Activated naive CD4-positive, alpha-beta T cell treated with Interleukin-2 at 50 U/mL for 16 hours (primary cell): ENCODE results near the gene HOMER1.
"Not testable (repeated sequence)": the region's sequence is repeated elsewhere in the genome, so short reads cannot be mapped to it uniquely, and the experiment has no call there.

Experiments
- DNase-seq: peaks from one replicate; pipeline ENCODE4 v3.0.0-alpha.2; 2020

The HOMER1 gene

DNA sequence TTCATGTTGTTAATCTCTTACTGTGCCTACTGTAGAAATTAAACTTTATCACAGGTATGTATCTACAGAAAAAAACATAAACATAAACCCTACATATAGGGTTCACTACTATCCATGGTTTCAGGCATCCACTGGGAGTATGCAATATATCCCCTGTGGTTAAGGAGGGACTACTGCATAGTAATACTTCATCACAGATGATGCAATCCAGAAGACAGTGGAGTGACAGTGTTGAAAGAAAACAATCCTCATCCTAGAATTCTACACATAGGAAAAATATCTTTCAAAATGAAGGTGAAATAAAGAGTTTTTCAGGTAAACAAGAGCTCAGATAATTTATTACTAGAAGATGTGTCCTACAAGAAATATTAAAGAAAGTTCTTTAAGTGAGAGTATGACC, 105.9 kb downstream of the HOMER1 start:
- no peak for DNase-seq

DNA sequence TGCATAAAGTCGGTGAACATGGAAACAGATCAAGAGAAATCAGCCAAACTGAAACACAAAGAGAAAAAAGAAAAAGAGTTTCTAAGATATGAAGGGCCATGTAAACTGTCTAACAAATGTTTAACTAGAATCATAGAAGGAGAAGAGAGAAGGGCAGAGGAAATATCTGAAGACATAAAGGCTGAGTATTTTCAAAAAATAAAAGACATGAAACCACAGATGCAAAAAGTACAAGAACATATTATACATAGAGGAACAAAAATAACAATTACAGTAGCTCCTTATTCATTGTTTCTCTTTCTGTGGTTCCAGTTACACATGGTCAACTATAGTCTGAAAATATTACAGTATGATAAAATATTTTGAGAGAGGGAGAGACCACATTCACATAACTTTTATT, 106.3 kb downstream of the HOMER1 start:
- no peak for DNase-seq

DNA sequence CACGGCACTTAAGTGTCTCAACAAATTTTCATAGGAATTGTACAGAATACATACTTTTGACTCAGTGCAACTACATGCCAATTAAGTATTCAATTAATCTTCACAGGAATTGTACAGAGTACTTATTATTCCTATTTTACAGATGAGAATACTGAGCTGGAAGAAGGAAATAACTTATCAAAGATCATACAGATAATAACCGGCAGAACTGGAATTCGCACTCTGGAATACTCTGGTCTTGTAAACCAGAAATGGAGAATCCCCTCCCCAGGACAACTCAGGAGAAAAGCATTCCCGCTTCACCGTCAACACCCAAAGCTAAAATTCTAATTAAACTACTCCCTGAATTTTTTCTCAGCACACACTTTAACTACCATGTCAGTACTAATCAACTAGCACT, 112.7 kb downstream of the HOMER1 start:
- no peak for DNase-seq

DNA sequence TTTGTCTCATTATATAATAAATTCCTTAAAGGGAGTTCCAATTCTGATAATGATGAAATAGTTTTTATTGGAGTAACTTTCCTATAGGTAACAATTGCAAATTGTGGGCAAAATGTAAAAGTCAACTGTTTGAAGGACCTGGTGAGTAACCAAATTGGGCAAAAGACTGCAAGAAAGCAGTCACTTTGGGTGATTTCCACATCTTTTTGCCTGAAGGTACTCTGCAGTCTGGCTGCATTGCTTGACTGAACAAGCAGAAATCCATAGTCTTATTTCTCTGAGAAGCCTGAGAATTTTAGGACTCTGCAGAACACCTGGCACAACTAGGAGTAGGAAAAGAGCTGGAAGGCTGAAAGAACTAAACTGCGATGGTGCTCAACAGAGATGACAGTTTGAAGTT, 114.9 kb downstream of the HOMER1 start:
- no peak for DNase-seq

DNA sequence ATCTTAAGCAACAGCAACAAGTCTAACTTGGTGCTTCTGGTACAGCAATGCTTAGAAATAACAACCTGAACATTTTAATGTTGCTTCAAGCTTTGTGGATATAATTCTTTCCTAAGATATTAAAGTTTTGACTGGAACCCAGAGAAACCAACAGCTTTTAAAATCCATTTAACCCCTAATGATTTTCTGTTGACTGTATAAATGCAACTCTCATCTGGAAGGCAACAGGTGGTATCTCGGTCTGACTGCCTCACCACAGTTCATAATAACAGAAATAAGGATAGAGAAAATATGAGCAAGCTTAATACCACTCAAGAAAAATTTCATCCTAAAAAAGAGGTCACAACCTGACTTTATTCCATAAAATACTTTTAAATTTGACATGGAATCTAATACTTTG, 116.9 kb downstream of the HOMER1 start:
- DNase-seq: no peak

DNA sequence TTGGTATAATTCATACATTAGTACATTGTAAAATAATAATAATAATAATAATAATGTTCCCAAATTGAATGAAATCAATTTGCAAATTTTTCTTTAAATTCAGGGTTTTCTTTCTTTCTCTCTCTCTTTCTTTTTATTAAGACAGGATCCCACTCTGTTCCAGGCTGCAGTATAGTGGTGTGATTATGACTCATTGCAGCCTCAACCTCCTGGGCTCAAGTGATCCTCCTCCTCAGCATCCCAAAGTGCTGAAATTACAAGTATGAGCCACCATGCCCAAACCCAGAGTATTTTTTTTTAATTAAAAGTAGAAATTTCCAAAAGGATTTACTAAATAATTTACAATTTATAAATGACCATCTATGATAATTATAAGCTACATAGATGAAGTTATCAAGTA, 117.7 kb downstream of the HOMER1 start:
- DNase-seq: no peak

DNA sequence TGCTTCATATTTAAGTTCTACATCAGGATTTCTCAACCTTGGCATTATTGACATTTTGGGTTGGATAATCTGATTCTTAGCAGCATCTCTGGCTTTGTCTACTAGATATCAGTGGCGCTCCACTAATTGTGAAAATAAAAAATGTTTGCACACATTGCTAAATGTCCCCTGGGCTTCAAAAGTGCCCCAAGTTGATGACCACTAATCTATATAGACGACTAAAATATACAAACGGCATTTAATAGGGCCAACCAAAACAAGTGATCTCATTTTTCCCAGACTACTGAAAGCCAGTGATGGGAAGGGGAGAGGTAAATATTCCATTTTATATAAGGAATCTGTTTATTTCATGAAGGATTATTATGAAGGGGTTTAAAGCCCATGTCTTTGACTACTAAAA, 118.6 kb downstream of the HOMER1 start:
- no peak for DNase-seq

DNA sequence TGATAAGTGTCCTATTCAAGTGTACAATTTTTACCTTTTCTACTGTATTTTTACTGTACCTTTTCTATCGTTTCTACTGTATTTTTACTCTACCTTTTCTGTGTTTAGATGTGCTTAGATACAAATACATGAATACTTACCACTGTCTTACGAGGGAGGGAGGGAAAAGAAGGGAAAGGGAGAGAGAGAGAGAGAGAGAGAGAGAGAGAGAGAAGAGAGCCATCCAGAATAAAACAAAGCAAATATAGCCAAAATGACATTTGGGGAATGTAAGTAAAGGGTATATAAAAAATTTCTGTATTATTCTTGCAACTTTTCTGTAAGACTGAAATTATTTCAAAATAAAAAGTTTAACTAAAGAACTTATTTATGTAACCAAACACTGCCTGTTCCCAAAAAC, 121.2 kb downstream of the HOMER1 start:
- no peak for DNase-seq

DNA sequence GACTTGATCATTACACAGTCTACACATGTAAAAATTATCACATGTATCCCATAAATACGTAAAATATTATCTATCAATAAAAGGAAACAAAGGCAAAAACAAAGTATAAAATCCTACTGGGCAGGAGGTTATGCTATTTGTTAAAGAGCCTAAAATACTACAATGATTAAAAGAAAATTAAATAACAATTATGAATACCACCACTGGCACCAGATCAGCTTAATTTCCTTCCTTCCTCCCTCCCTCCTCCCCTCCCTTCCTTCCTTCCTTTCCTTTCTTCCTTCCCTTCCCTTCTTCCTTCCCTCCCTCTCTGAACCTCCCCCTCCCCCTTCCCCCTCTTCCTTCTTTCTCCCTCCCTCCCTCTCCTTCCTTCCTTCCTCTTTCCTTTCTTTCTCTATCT, 127.3 kb downstream of the HOMER1 start:
- no peak for DNase-seq

DNA sequence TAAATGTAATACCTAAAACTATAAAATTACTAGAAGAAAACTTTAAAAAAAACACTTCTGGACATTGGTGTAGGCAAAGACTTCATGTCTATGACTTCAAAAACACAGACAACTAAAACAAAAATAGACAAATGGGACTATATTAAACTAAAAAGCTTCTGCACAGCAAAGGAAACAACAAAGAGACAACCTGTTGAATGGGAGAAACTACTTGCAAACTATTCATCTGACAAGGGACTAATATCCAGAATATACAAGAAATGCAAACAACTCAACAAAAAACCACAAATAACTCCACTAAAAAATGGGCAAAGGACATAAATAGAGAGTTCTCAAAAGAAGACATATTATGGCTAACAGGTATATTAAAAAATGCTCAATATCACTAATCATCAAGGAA, 128.8 kb downstream of the HOMER1 start:
- not testable (repeated sequence) for DNase-seq

DNA sequence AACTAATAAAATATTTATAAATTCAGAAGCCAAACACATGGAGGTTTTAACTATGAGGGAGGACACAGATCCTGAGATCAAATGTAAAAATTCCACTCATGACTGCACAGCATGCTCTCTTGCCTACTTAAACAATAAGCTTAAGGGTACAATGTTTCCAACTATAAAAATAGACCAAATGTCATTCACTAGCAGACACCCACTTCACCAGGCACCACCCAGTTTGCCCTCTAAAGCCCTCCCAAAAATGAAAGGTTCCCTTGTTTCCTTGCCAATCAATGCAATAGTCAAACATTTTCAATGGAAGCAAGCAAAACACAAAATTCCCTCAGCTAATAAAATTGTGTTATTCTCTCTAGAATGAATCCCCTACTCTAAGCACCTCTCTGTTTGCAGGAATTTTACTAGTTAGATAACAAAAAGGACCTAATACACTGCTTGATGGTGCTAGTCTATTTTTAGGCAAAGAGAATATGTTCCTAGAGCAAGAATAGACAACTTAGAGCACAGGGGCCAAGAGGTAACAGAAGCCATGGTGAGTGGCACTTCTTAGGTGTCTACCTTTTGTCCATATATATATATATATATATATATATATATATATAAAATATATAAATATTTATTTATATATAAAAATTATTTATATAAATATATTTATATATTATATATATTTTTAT, 135.3 kb downstream of the HOMER1 start:
- DNase-seq: no peak

DNA sequence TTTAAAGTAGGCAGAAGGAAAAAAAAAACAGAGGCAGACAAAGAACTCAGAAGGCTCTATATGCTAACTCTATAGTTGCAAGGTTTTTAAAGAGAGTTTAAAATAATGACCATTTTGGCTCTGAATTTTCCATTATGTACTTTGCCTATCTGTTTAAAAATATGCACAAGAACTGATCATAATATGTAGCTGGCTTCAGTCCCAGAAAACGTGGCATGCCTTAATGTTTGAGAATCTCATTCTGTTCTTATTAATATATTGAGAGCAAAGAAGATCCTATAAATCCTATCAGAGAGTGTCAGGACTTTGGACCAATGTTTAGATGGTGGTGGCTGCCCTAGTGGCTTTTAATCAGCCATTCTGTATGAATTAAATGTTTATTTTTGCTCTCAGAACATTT, 156.5 kb downstream of the HOMER1 start:
- DNase-seq: no peak

DNA sequence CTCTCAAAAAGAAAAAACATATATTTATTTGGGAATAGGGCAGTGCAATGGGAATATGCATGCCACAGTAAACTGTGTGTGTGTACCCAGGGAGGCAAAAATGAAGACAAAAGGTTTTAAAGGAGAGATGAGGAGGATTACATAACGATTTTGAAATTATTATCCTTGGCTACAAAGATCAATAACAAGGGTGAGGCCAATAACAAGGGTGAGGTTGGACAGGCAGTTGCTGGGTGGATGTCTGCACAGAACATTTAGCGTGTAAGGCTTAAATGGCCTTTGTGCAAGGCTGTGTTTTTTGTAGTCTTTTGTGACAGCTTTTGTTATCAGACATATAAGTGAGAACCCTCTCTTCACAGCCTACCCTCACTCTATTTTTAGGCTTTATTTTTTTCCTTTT, 164.1 kb downstream of the HOMER1 start:
- no peak for DNase-seq

DNA sequence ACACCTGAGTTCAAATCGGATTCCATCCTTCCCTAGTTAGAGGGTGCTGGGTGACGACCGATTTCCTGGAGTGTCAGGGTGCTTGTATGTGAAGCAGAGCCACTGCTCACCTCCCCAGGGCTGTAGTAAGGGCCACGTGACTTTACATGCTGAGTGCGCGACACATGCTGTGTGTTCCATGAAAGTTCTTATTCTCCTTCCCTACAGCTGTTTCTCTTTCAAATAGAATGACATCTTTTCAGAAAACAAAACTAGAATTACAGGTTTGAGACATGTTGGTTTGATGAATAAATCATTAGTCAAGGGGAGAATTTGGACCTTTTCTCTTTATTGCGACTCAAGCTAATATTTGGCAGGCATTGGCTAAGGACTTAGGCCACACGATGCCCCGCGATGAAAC, 164.9 kb downstream of the HOMER1 start:
- no peak for DNase-seq

DNA sequence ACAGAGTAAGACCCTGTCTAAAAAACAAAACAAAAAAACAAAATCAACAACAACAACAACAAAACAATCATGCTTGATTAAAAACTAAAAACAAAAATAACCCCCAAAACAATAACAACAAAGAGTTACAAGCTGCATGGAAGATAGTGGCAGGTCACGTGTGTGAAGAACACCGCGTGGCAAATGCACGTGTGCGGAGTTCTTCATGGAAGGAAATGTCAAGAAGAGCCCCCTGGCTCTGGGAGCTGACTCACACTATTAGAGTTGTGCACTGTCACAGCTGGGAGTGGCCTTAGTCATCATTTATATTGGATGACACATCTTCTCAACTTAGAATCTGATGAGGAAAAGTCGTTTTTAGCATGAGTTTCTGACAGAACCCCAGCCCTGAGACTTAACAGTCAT, 167.5 kb downstream of the HOMER1 start:
- no peak for DNase-seq

DNA sequence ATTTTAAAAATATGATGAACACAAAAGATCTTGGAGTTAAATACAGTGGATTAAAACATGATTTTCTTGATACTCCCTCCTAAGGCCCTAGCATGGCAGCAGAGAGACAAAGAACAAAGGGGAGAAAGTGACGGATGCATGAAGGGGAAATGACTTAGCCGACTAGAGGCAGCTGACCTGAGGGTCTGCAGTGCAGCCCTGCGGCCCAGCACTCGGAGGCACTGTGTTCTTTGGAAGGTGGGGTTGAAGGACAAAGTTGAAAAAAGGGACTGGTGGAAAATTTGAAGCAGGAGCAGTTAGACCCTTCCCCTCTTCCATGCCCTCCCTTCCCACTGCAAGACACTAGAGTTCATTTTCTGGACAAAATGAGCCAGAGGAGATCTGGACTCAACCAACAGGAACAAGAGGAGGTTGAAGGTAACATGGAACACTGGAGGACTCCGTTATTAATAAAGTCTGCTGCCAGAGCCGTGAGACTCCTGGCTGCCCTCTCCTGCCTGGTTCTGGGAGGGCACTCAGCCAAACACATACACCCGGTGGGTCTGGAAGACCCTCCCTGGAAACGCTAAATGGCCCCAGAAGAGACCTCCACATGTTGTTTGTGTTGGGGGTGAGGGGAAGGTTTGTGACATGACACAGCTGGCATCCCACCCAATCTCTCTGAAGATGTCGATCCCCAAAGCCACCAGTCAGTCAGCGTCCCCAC, 179.9 kb downstream of the HOMER1 start:
- DNase-seq: no peak

DNA sequence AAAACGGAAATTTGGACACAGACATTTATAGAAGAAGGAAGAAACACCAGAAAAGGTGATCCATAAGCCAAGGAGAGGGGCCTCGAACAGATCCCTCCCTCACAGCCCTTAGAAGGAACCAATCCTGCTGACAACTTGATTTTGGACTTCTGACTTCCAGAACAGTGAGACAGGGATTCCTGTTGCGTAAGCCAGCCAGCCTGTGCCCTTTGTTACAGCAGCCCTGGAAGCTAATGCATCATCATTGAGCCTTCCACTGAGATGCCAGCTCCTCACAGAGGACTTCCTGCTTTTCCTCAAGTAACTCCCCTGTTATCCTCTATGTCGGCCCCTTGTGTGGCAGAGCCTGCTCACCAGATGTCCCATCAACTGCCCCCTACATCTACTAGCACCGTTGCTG, 183.9 kb downstream of the HOMER1 start:
- DNase-seq: no peak

DNA sequence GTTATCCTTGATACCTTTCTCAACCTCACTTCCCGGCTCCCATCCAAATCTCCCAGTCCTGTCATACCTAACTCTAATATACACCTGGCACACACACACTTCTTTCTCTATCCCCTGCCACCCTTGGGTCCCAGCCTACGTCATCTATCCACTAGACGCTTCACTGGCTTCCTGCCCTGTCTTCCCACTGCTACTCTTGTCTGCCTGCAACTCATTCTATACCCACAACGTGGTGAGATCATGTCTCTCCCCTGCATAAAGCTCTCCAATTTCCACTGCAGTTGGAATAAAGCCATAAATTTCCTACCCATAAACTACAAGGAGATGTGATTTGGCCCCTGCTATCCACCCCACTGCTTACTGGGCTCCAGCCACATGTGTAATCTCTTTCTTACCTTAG, 184.5 kb downstream of the HOMER1 start:
- DNase-seq: no peak
